Left renal pelvis (tissue), 4 donors: ENCODE results near the gene DDX60. TPM values are rescaled to one million over a fixed set of nuclear protein-coding genes. Genes with fewer than 3 reads are reported as not detected.
"Not testable (repeated sequence)": the region's sequence is repeated elsewhere in the genome, so short reads cannot be mapped to it uniquely, and the experiment has no call there.

Source experiments
- DNase-seq, 4 donors: peaks; one replicate each; pipeline ENCODE4 v3.0.0-alpha.2; 2013; ENCODE audit warnings: low read depth in 4 of 4, low spot score in 3 of 4
- polyA plus RNA-seq, 4 donors: library from polyadenylated mRNA; unstranded; fragments of 120-200 nt; gene quantifications; one replicate each; pipeline ENCODE4 v1.2.1, GENCODE V29; 2013; ENCODE audit not compliant: insufficient read length in 4 of 4

Gene DDX60
- polyA plus RNA-seq: 10 to 100 TPM; 10.3 to 14.6 (median 12.2) TPM

- peak; percentile 52 to 70 (median 68) for DNase-seq
These were observed at the start of gene DDX60 for GRCh38 chr4:168318266-168318895. TSS of gene DDX60 (minus strand) at chr4:168318752. CDS start at chr4:168311259, 7,493 bp downstream.

- DNase-seq: no peak
These were observed 48.5 kb upstream of the DDX60 start for GRCh38 chr4:168367065-168367464.

GRCh38 chr4:168362025-168362401, 43.5 kb upstream of the DDX60 start:
- no peak for DNase-seq

GRCh38 chr4:168361365-168362024, 42.9 kb upstream of the DDX60 start:
- DNase-seq: no peak

GRCh38 chr4:168360271-168360670, 41.7 kb upstream of the DDX60 start:
- DNase-seq: no peak

GRCh38 chr4:168357941-168358340, 39.4 kb upstream of the DDX60 start:
- no peak for DNase-seq

- no peak for DNase-seq
These were observed 35.2 kb upstream of the DDX60 start for GRCh38 chr4:168353746-168354145.

GRCh38 chr4:168337550-168337940, 19.0 kb upstream of the DDX60 start:
- no peak for DNase-seq

- no peak for DNase-seq
These were observed 18.4 kb upstream of the DDX60 start for GRCh38 chr4:168336837-168337549.

GRCh38 chr4:168335621-168336020, 17.1 kb upstream of the DDX60 start:
- no peak for DNase-seq

- no peak for DNase-seq
These were observed 15.5 kb upstream of the DDX60 start for GRCh38 chr4:168334053-168334452.

- DNase-seq: not testable (repeated sequence)
These were observed 12.0 kb upstream of the DDX60 start for GRCh38 chr4:168330575-168330974.

- DNase-seq: no peak
These were observed 7.0 kb upstream of the DDX60 start for GRCh38 chr4:168325591-168325990.

- DNase-seq: no peak
These were observed 2.5 kb upstream of the DDX60 start for GRCh38 chr4:168321006-168321405.

GRCh38 chr4:168319486-168320019, 1.0 kb upstream of the DDX60 start:
- no peak for DNase-seq

GRCh38 chr4:168317621-168318020, 931 bp downstream of the DDX60 start:
- no peak for DNase-seq

- no peak for DNase-seq
These were observed 8.8 kb downstream of the DDX60 start for GRCh38 chr4:168309781-168310180.

- DNase-seq: no peak
These were observed 9.6 kb downstream of the DDX60 start for GRCh38 chr4:168308912-168309311.

GRCh38 chr4:168306476-168306875, 12.1 kb downstream of the DDX60 start:
- DNase-seq: no peak

GRCh38 chr4:168304744-168305459, 13.7 kb downstream of the DDX60 start:
- no peak for DNase-seq

GRCh38 chr4:168303430-168303829, 15.1 kb downstream of the DDX60 start:
- not testable (repeated sequence) for DNase-seq
